ENCODE data around the gene C1R.

C1R gene
- total RNA-seq = 0.18 to 3.3 (median 1.1) reads per million in 9 experiments

DNA sequence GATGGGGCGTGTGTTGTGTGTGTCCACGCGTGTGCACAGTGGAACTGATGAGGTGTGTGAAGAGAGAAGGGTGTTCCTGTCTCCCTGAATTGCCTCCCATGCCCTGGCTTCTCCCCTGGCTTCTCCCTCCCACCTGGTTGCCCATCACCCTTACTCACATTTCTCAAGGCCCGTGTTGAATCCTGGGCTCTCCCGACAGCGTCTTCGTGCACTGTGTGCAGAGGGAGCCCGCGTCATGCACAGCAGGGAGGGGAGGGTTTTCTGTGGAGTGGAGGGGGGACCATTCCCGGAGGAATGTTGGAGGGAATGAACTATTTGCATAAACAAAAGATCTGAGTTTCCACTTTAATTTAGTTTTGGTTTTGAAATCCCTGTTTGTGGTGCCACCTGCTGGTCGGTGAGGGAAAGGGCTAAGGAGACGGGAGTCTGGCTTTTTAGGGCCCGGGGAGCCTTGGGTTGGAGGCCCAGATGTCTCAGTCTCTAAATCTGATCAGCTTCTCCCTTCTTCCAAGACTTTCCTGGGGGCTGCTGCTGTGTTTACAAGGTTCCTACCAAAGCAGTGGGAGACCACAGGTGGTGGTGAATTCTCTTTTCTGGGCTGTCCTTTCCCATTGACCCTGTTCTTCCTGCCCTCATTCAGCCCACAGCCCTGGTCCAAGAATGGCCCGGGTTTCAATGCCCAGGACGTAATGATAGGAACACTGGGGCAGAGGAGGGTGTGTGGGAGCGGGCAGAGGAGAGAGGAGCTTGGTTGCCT lies at the start of gene C1R:
Gene C1R, minus strand, starts transcription at position 217 of the 757 bp plus-strand sequence. Its CDS starts 57 bp downstream, at position 160.
- Mint-ChIP-seq H3K4me1 (ENCODE audit: low read depth in 2 of 2) (peaks cover 10 to 12% of the 10 kb centered on the region in 2 donors), H3K36me3 (ENCODE audit: insufficient read depth) (peaks cover 2% of the 10 kb centered on the region), H3K27me3 (peaks cover 6 to 10% of the 10 kb centered on the region in 2 donors), H3K27ac (peak within 1 kb of the TSS; percentile 41 to 82), H3K9me3 (no peaks in the 10 kb centered on the region), H3K4me3 (peak within 1 kb of the TSS; percentile 80 to 82)
- DNase-seq = peak; percentile 57 to 67 (median 66)
- peak; percentile 76 for ATAC-seq (replicated peaks)

DNA sequence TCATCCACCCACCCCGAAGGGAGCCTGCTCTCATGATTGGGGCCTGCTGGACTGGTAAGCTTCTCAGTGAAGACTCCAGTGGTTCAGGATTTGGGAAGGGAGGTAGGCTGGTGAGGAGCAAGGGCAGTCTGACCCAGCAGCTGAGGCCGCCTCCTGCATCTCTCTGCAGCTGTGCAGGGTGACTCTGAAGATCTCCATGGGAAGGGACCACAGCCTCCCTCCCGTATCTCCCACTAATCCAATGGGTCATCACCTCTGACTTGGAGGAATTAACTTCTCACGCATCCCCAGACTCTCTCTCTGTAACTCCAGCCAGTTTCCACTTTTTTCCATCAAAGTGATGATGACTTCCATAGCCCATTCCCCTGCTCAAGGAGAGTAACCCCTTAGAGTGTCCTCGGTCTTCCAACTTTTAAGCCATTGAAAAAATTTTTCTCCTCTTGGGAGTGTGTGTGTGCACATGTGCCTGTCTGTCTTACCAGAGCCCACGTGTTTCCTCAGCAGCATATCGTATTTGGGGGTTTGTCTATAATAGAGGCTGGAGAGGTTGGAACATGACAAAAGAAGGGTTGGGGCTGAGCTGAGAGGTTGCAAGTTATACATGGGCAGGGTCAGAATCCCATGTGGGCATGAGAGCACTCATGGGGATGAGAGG lies 49.2 kb upstream of the C1R start:
- H3K9me3 Mint-ChIP-seq = no peaks in the 10 kb centered on the region
- H3K4me3 Mint-ChIP-seq = no peak overlapping the region

DNA sequence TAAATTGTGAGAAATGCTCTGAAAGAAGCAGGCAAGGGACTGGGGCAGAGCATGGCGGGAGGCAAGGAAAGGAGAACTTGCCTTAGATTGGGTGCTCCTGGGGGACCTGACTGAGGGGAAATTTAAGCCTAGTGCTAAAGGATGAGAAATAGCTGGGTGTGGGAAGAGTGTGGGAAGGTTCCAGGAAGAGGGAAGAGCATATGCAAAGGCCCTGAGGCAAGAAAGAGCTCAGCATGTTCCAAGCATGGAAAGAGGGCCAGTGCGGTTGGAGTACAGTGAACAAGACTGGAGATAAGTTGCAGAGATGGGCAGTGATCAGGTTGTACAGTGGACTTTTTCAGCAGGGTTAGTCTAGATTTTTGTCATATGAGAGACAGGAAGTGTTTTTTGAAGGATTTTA lies 47.0 kb upstream of the C1R start:
- no peak overlapping the region for H3K27ac Mint-ChIP-seq

More for the DNA sequence above, 49.2 kb upstream of the C1R start:
- Mint-ChIP-seq H3K4me1 (ENCODE audit: low read depth in 2 of 2) (peaks cover 5 to 6% of the 10 kb centered on the region in 2 donors), H3K27me3 (no peaks in the 10 kb centered on the region), H3K36me3 (ENCODE audit: insufficient read depth) (peaks cover 65% of the 10 kb centered on the region), H3K27ac (peak overlapping the region; percentile 7 to 20)
- ATAC-seq (replicated peaks) (no peak), DNase-seq (no peak)

GRCh38 chr12:7137908-7138307 lies 45.7 kb upstream of the C1R start:
- H3K9me3 Mint-ChIP-seq = no peaks in the 10 kb centered on the region
- H3K27ac Mint-ChIP-seq = peak overlapping the region; percentile 39 to 42
- H3K4me1 Mint-ChIP-seq (ENCODE audit: low read depth in 2 of 2) = peaks cover 6 to 15% of the 10 kb centered on the region in 2 donors
- no peak for ATAC-seq (replicated peaks)
- H3K27me3 Mint-ChIP-seq = no peaks in the 10 kb centered on the region
- peaks cover 62% of the 10 kb centered on the region for H3K36me3 Mint-ChIP-seq (ENCODE audit: insufficient read depth)
- H3K4me3 Mint-ChIP-seq = no peak overlapping the region
- DNase-seq = no peak

More for the DNA sequence above, 47.0 kb upstream of the C1R start:
- Mint-ChIP-seq H3K4me1 (ENCODE audit: low read depth in 2 of 2) (peaks cover 6 to 10% of the 10 kb centered on the region in 2 donors), H3K27me3 (no peaks in the 10 kb centered on the region), H3K36me3 (ENCODE audit: insufficient read depth) (peaks cover 64% of the 10 kb centered on the region), H3K9me3 (no peaks in the 10 kb centered on the region), H3K4me3 (no peak overlapping the region)
- DNase-seq (no peak), ATAC-seq (replicated peaks) (no peak)

GRCh38 chr12:7136676-7137075 lies 44.4 kb upstream of the C1R start:
- Mint-ChIP-seq H3K9me3 (no peaks in the 10 kb centered on the region), H3K27ac (no peak overlapping the region), H3K4me1 (ENCODE audit: low read depth in 2 of 2) (peaks cover 15 to 25% of the 10 kb centered on the region in 2 donors), H3K27me3 (no peaks in the 10 kb centered on the region), H3K4me3 (no peak overlapping the region), H3K36me3 (ENCODE audit: insufficient read depth) (peaks cover 55% of the 10 kb centered on the region)
- DNase-seq (no peak), ATAC-seq (replicated peaks) (no peak)

- H3K36me3 Mint-ChIP-seq (ENCODE audit: insufficient read depth) = peaks cover 51% of the 10 kb centered on the region
- H3K4me1 Mint-ChIP-seq (ENCODE audit: low read depth in 2 of 2) = peaks cover 21 to 31% of the 10 kb centered on the region in 2 donors
Measured at GRCh38 chr12:7136071-7136470, 43.8 kb upstream of the C1R start.

GRCh38 chr12:7134396-7135166 lies 42.3 kb upstream of the C1R start:
- Mint-ChIP-seq H3K4me1 (ENCODE audit: low read depth in 2 of 2) (peaks cover 27 to 41% of the 10 kb centered on the region in 2 donors), H3K27me3 (no peaks in the 10 kb centered on the region), H3K9me3 (no peaks in the 10 kb centered on the region), H3K27ac (peak overlapping the region in 1 of 2 donors; percentile 71), H3K4me3 (no peak overlapping the region), H3K36me3 (ENCODE audit: insufficient read depth) (peaks cover 47% of the 10 kb centered on the region)
- ATAC-seq (replicated peaks) = no peak
- no peak for DNase-seq

More at GRCh38 chr12:7136071-7136470, 43.8 kb upstream of the C1R start:
- H3K27me3 Mint-ChIP-seq = no peaks in the 10 kb centered on the region
- H3K9me3 Mint-ChIP-seq = no peaks in the 10 kb centered on the region
- DNase-seq = no peak
- no peak overlapping the region for H3K4me3 Mint-ChIP-seq
- no peak for ATAC-seq (replicated peaks)
- H3K27ac Mint-ChIP-seq = no peak overlapping the region

DNA sequence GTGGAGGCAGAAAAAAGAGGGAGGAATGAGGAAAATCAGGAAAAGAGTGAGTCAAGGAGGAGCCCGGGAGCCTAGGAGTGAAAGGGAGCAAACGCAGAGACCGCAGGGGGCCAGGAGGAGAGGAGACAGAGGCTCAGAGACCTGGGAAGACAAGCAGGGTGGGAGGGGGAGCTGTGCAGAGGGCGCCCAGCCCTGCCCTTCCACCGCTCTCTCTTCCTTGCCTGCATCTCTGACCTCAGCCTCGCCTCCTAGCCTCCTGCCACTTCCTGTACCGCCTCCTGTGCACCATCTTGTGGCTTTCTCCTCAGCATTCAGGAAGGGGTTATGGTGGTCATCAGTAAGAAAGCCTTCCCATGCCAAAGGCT lies 39.2 kb upstream of the C1R start:
- Mint-ChIP-seq H3K36me3 (ENCODE audit: insufficient read depth) (peaks cover 33% of the 10 kb centered on the region), H3K4me3 (peak overlapping the region; percentile 95 to 99), H3K9me3 (no peaks in the 10 kb centered on the region), H3K27ac (peak overlapping the region; percentile 95), H3K27me3 (no peaks in the 10 kb centered on the region), H3K4me1 (ENCODE audit: low read depth in 2 of 2) (peaks cover 29 to 44% of the 10 kb centered on the region in 2 donors)
- ATAC-seq (replicated peaks) (peak; percentile 62), DNase-seq (peak in 2 of 3 experiments; percentile 33 to 36)

DNA sequence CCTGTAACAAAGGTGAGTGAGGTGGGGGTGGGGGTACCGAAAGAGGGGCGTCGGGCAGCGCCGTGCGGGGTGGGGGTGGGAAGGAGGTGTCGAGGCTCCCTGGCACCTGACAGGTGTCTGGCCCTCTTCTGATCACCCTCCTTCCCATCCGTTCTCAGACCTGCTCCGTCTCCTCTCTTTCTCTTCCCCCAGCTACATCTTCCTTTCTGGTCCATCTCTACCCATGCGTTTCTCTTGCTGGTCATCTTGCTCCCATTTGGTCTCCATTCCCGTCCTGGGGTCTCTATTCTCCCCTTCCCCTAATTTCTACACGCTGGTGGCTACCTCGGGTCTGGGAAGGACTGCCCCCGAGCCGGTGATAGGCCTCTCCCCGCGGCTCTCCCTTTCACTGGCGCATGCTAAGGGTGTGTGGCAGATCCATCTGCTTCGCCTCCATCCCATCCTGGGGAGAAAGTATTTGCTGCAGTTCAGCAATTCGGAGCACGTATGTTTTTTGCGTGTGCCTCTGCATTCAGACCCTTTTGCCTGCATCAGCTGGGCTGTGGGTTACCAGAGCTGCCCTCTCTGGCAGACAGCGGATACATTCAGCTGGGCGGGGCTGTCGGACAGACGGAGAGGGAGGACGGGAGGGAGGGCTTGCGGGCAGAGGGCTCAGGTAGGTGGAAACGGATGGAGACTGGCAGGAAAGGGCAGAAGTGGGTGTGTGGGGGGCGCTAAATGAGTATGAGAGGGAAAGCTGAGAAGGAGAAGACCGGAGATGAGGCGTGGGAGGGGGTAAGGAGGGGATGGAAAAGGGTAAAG lies 38.7 kb upstream of the C1R start:
- ATAC-seq (replicated peaks) (peak; percentile 47), DNase-seq (peak; percentile 35 to 45 (median 40))
- Mint-ChIP-seq H3K4me3 (peak overlapping the region; percentile 95 to 99), H3K27me3 (no peaks in the 10 kb centered on the region), H3K36me3 (ENCODE audit: insufficient read depth) (peaks cover 32% of the 10 kb centered on the region), H3K9me3 (no peaks in the 10 kb centered on the region), H3K27ac (peak overlapping the region; percentile 95), H3K4me1 (ENCODE audit: low read depth in 2 of 2) (peaks cover 29 to 44% of the 10 kb centered on the region in 2 donors)

GRCh38 chr12:7129872-7130691 lies 37.8 kb upstream of the C1R start, which contains the start of gene CLSTN3:
Gene CLSTN3 (plus strand): TSS chr12:7130371. CDS start chr12:7130649, 278 bp downstream.
- peak; percentile 77 for ATAC-seq (replicated peaks)
- peaks cover 29 to 42% of the 10 kb centered on the region in 2 donors for H3K4me1 Mint-ChIP-seq (ENCODE audit: low read depth in 2 of 2)
- no peaks in the 10 kb centered on the region for H3K9me3 Mint-ChIP-seq
- DNase-seq = peak; percentile 82 to 87 (median 83)
- no peaks in the 10 kb centered on the region for H3K27me3 Mint-ChIP-seq
- H3K27ac Mint-ChIP-seq = peak within 1 kb of the TSS; percentile 95
- peaks cover 29% of the 10 kb centered on the region for H3K36me3 Mint-ChIP-seq (ENCODE audit: insufficient read depth)
- peak within 1 kb of the TSS; percentile 95 to 99 for H3K4me3 Mint-ChIP-seq

GRCh38 chr12:7129287-7129871 lies 37.1 kb upstream of the C1R start:
- peak overlapping the region; percentile 95 for H3K27ac Mint-ChIP-seq
- ATAC-seq (replicated peaks) = no peak
- H3K9me3 Mint-ChIP-seq = no peaks in the 10 kb centered on the region
- H3K36me3 Mint-ChIP-seq (ENCODE audit: insufficient read depth) = peaks cover 27% of the 10 kb centered on the region
- H3K4me3 Mint-ChIP-seq = peak overlapping the region; percentile 95 to 99
- no peak for DNase-seq
- peaks cover 29 to 39% of the 10 kb centered on the region in 2 donors for H3K4me1 Mint-ChIP-seq (ENCODE audit: low read depth in 2 of 2)
- no peaks in the 10 kb centered on the region for H3K27me3 Mint-ChIP-seq
